IMR-90 (cell line): ENCODE measurements around the gene KATNB1. TPM values are rescaled to one million over a fixed set of nuclear protein-coding genes. Genes with fewer than 3 reads are reported as not detected.

Experiments
- ATAC-seq: fragments of 200-7000 bp; cut with Tn5 transposase; 2 replicates; pipeline ENCODE4 v1.9.1; 2020; ENCODE audit warnings: low read depth, mild to moderate bottlenecking, moderate library complexity
- BruUV-seq: library from RNA; stranded (reverse); fragments of 400-500 nt; replicated peaks from 2 replicates; lab custom pipeline; 2021; lab: Mats Ljungman, UMichigan
- CTCF ChIA-PET: fragments of 300-600 bp; formaldehyde crosslinking; extraction: SDS; loops from one replicate; lab custom pipeline; 2021; ENCODE audit warnings: antibody characterized with exemption; lab: Yijun Ruan, JAX
- POLR2A ChIA-PET: fragments of 300-600 bp; sonication (Branson Sonifier 250); formaldehyde crosslinking; loops from one replicate; lab custom pipeline; 2022; ENCODE audit warnings: antibody characterized with exemption; ENCODE audit not compliant: unreplicated experiment; lab: Charles Lee
- DNase-seq: peaks from one replicate; pipeline ENCODE4 v3.0.0; 2013
- H2AFZ ChIP-seq: replicated peaks from 2 replicates; pipeline ENCODE3; 2013; ENCODE audit warnings: low read length, mild to moderate bottlenecking; ENCODE audit not compliant: poor library complexity
- H2AK5ac ChIP-seq: 2 replicates; pipeline ENCODE4 v1.6.1; 2013; ENCODE audit warnings: low read depth, low read length, inconsistent platforms
- H2AK9ac ChIP-seq: replicated peaks from 2 replicates; pipeline ENCODE3; 2013; ENCODE audit warnings: mild to moderate bottlenecking, low read depth, low read length, moderate library complexity; ENCODE audit not compliant: poor library complexity
- H2BK120ac ChIP-seq: 2 replicates; pipeline ENCODE4 v1.6.1; 2013; ENCODE audit warnings: low read depth, low read length, inconsistent platforms
- H2BK15ac ChIP-seq: 3 replicates; pipeline ENCODE4 v1.6.1; 2013; ENCODE audit warnings: low read depth, low read length, inconsistent platforms
- H2BK20ac ChIP-seq: 2 replicates; pipeline ENCODE4 v1.6.1; 2013; ENCODE audit warnings: low read depth, mild to moderate bottlenecking, inconsistent platforms, low read length, moderate library complexity
- H2BK5ac ChIP-seq: 2 replicates; pipeline ENCODE4 v1.6.1; 2013; ENCODE audit warnings: mild to moderate bottlenecking, low read depth, low read length, inconsistent platforms; ENCODE audit not compliant: poor library complexity, severe bottlenecking
- H3K14ac ChIP-seq: replicated peaks from 2 replicates; pipeline ENCODE4 v1.6.1; 2013; ENCODE audit warnings: low read depth, low read length, inconsistent platforms
- H3K18ac ChIP-seq: 2 replicates; pipeline ENCODE4 v1.6.1; 2013; ENCODE audit warnings: low read depth, low read length, control low read depth
- H3K23ac ChIP-seq: 2 replicates; pipeline ENCODE4 v1.6.1; 2013; ENCODE audit warnings: low read depth, low read length, inconsistent platforms
- H3K27ac ChIP-seq: 2 replicates; pipeline ENCODE4 v1.5.1; 2013; ENCODE audit warnings: mild to moderate bottlenecking, control low read depth, low read length; ENCODE audit not compliant: insufficient read depth
- H3K27me3 ChIP-seq: 2 replicates; pipeline ENCODE4 v1.6.1; 2013; ENCODE audit warnings: low read length; ENCODE audit not compliant: control insufficient read depth, insufficient read depth
- H3K36me3 ChIP-seq: 2 replicates; pipeline ENCODE4 v1.6.1; 2013; ENCODE audit warnings: low read length, mixed read lengths; ENCODE audit not compliant: control insufficient read depth, insufficient read depth
- H3K4ac ChIP-seq: 2 replicates; pipeline ENCODE4 v1.6.1; 2013; ENCODE audit warnings: low read depth, low read length, inconsistent platforms
- H3K4me1 ChIP-seq: 2 replicates; pipeline ENCODE4 v1.6.1; 2013; ENCODE audit warnings: low read length, mixed read lengths; ENCODE audit not compliant: control insufficient read depth, insufficient read depth
- H3K4me2 ChIP-seq: 2 replicates; pipeline ENCODE4 v1.6.1; 2013; ENCODE audit warnings: low read depth, mild to moderate bottlenecking, control low read depth, low read length, moderate library complexity
- H3K4me3 ChIP-seq: 2 replicates; pipeline ENCODE4 v1.5.1; 2013; ENCODE audit warnings: low read depth, mild to moderate bottlenecking, control low read depth, low read length, moderate library complexity; ENCODE audit not compliant: insufficient read depth
- H3K56ac ChIP-seq: 2 replicates; pipeline ENCODE4 v1.6.1; 2013; ENCODE audit warnings: low read length, inconsistent platforms; ENCODE audit not compliant: insufficient read depth; ENCODE audit errors: extremely low read depth
- H3K79me1 ChIP-seq, 2 experiments: 2 replicates each; pipeline ENCODE4 v1.6.1; 2013; ENCODE audit warnings: low read length in 2 of 2, inconsistent platforms in 1 of 2, low read depth in 1 of 2
- H3K9ac ChIP-seq: 2 replicates; pipeline ENCODE4 v1.6.1; 2013; ENCODE audit warnings: low read depth, low read length, control low read depth
- H3K9me1 ChIP-seq: 2 replicates; pipeline ENCODE4 v1.6.1; 2013; ENCODE audit warnings: low read length, inconsistent platforms; ENCODE audit not compliant: insufficient read depth
- H3K9me3 ChIP-seq: 2 replicates; pipeline ENCODE4 v1.6.1; 2013; ENCODE audit warnings: low read length; ENCODE audit not compliant: control insufficient read depth, insufficient read depth
- H4K20me1 ChIP-seq: 2 replicates; pipeline ENCODE4 v1.6.1; 2013; ENCODE audit warnings: low read length, inconsistent platforms; ENCODE audit not compliant: insufficient read depth
- H4K5ac ChIP-seq: 2 replicates; pipeline ENCODE4 v1.6.1; 2013; ENCODE audit warnings: mild to moderate bottlenecking, low read depth, low read length, control low read depth
- H4K8ac ChIP-seq, 2 experiments: 2 replicates each; pipeline ENCODE4 v1.6.1; 2013; ENCODE audit warnings: low read depth in 2 of 2, low read length in 2 of 2, control low read depth in 1 of 2, inconsistent platforms in 1 of 2
- H4K91ac ChIP-seq: 2 replicates; pipeline ENCODE4 v1.6.1; 2013; ENCODE audit warnings: low read depth, low read length, inconsistent platforms; ENCODE audit not compliant: insufficient read depth
- CEBPB ChIP-seq: IDR thresholded peaks from 2 replicates; pipeline ENCODE4 v1.6.1; 2012; ENCODE audit warnings: low read depth, low read length, improper control_type of control experiment
- MAFK ChIP-seq: IDR thresholded peaks from 2 replicates; pipeline ENCODE4 v1.6.1; 2012; ENCODE audit warnings: low read depth, low read length, improper control_type of control experiment
- NFE2L2 ChIP-seq: fragments of 150-350 bp; IDR thresholded peaks from 2 replicates; pipeline ENCODE4 v1.6.1; 2016; ENCODE audit warnings: low read depth, mild to moderate bottlenecking, low read length
- RFX5 ChIP-seq: IDR thresholded peaks from 2 replicates; pipeline ENCODE4 v1.8.0; 2012; ENCODE audit warnings: low read depth, mild to moderate bottlenecking, low read length, moderate library complexity
- USF2 ChIP-seq: fragments of 150-350 bp; IDR thresholded peaks from 2 replicates; pipeline ENCODE4 v1.6.1; 2017; ENCODE audit warnings: mild to moderate bottlenecking, antibody characterized with exemption, low read length, low read depth
- WGBS, 2 experiments: methylation state at CpG; one replicate each; pipeline versions ENCODE4 v1.1.5 to v1.1.7; 2013; ENCODE audit warnings: missing lambda C conversion rate in 2 of 2; ENCODE audit not compliant: insufficient read length in 1 of 2; ENCODE audit errors: extremely low coverage in 2 of 2; 5-methylcytosine and 5-hydroxymethylcytosine counted together
- dilution Hi-C: fragments of 300-500 bp; cut with HindIII; formaldehyde crosslinking; loops from one replicate; pipeline ENCODE4 v1.14.3; 2018; ENCODE audit warnings: low sequenced_read_pairs; ENCODE audit not compliant: unreplicated experiment
- in situ Hi-C: fragments of 300-500 bp; cut with MboI; formaldehyde crosslinking; loops from 3 replicates; pipeline ENCODE4 v1.14.3; 2019; ENCODE audit warnings: low sequenced_read_pairs, inconsistent platforms, mixed read lengths
- intact Hi-C: fragments of 100-400 bp; cut with micrococcal nuclease; formaldehyde crosslinking; loops from 2 replicates; pipeline ENCODE4 v1.10.0; 2022
- polyA plus RNA-seq, 3 experiments: library from polyadenylated mRNA; depleted of rRNA; stranded (reverse); fragments of >200 nt; gene quantifications; 2 replicates each; pipeline ENCODE4 v1.2.3, GENCODE V29; 2012; ENCODE audit warnings: low replicate concordance in 1 of 3
- total RNA-seq: library from RNA; depleted of rRNA; stranded (reverse); fragments of >200 nt; gene quantifications from 2 replicates; pipeline ENCODE4 v1.2.3, GENCODE V29; 2012

KATNB1 gene
- total and polyA plus RNA-seq, 2 of the 4 experiments (the other 2 are of a cell fraction), result 10.9 to 23.5 TPM

- intact Hi-C loops (no loop called here), dilution Hi-C loops (no loop called here), in situ Hi-C loops (no loop called here)
- Histone ChIP-seq H4K20me1 (peaks cover 8% of the 10 kb centered on the region; the same call in 1 of the 2 replicates), H3K9me3 (no peaks in the 10 kb centered on the region), H3K4me1 (peaks cover 8% of the 10 kb centered on the region; the same call in 1 of the 2 replicates), H2BK20ac (no peak overlapping the region), H3K27me3 (no peaks in the 10 kb centered on the region), H3K79me1 (peaks cover 12 to 67% of the 10 kb centered on the region in 2 experiments), H3K23ac (no peak overlapping the region), H2BK5ac (no peak overlapping the region), H3K9ac (no peak overlapping the region), H3K9me1 (0 out of 2 replicates have a peak, but pooled peaks cover 15% of the 10 kb centered on the region), H4K8ac (no peak overlapping the region), H3K14ac (no peak overlapping the region), H2AK5ac (peak overlapping the region; percentile 19; the same call in 1 of the 2 replicates), H2AFZ (no peak overlapping the region), H3K18ac (no peak overlapping the region), H3K4ac (no peak overlapping the region), H2BK15ac (no peak overlapping the region; the same call in 2 of the 3 replicates), H3K56ac (no peak overlapping the region), H3K36me3 (peaks cover 46% of the 10 kb centered on the region), H3K27ac (no peak overlapping the region), H4K5ac (no peak overlapping the region), H2BK120ac (no peak overlapping the region), H3K4me3 (no peak overlapping the region), H2AK9ac (peak overlapping the region; percentile 44), H3K4me2 (no peak overlapping the region), H4K91ac (no peak overlapping the region)
- BruUV-seq, result no TSS peak
- no peak for ATAC-seq
- ChIA-PET POLR2A (no interaction called here), CTCF (interaction anchor here (1.1 kb wide), 1 partner anchor 13 kb away, joined by 4 read pairs; no protein-coding TSS in a partner anchor)
- TF ChIP-seq USF2 (no peak), CEBPB (no peak), RFX5 (no peak), MAFK (no peak), NFE2L2 (no peak)
- DNase-seq, result no peak
- no CpG with 5 or more reads among the region's 8 CpGs for WGBS, 2 experiments
Observed at GRCh38 chr16:57787519-57787905, 51.9 kb downstream of the KATNB1 start.
